ENCODE measurements around the gene TTC21B.

TTC21B gene

GRCh38 chr2:165920748-165921147 lies 32.8 kb downstream of the TTC21B start:
- DNase-seq = no peak

GRCh38 chr2:165913636-165914035 lies 39.9 kb downstream of the TTC21B start:
- no peak for DNase-seq

- DNase-seq = no peak
Measured at GRCh38 chr2:165911981-165912380, 41.6 kb downstream of the TTC21B start.

GRCh38 chr2:165911231-165911630 lies 42.3 kb downstream of the TTC21B start:
- no peak for DNase-seq

GRCh38 chr2:165909466-165909865 lies 44.1 kb downstream of the TTC21B start:
- no peak for DNase-seq

- DNase-seq = no peak
Measured at GRCh38 chr2:165905854-165906253, 47.7 kb downstream of the TTC21B start.

GRCh38 chr2:165905269-165905668 lies 48.3 kb downstream of the TTC21B start:
- DNase-seq = no peak

GRCh38 chr2:165904432-165904831 lies 49.1 kb downstream of the TTC21B start:
- no peak for DNase-seq

- no peak for DNase-seq
Measured at GRCh38 chr2:165903406-165903805, 50.2 kb downstream of the TTC21B start.

GRCh38 chr2:165902934-165903333 lies 50.6 kb downstream of the TTC21B start:
- no peak for DNase-seq

GRCh38 chr2:165901620-165902298 lies 51.8 kb downstream of the TTC21B start:
- DNase-seq = no peak

GRCh38 chr2:165899311-165899710 lies 54.3 kb downstream of the TTC21B start:
- no peak for DNase-seq

GRCh38 chr2:165898381-165898780 lies 55.2 kb downstream of the TTC21B start:
- DNase-seq = no peak

GRCh38 chr2:165897726-165898125 lies 55.9 kb downstream of the TTC21B start:
- no peak for DNase-seq

GRCh38 chr2:165897074-165897473 lies 56.5 kb downstream of the TTC21B start:
- DNase-seq = no peak

GRCh38 chr2:165895974-165896373 lies 57.6 kb downstream of the TTC21B start:
- DNase-seq = no peak

GRCh38 chr2:165893556-165893955 lies 60.0 kb downstream of the TTC21B start:
- DNase-seq = no peak

GRCh38 chr2:165892526-165892925 lies 61.0 kb downstream of the TTC21B start:
- DNase-seq = no peak

- no peak for DNase-seq
Measured at GRCh38 chr2:165891943-165892342, 61.6 kb downstream of the TTC21B start.

GRCh38 chr2:165891345-165891744 lies 62.2 kb downstream of the TTC21B start:
- DNase-seq = no peak

- no peak for DNase-seq
Measured at GRCh38 chr2:165889798-165890197, 63.8 kb downstream of the TTC21B start.

GRCh38 chr2:165889158-165889557 lies 64.4 kb downstream of the TTC21B start:
- DNase-seq = no peak

- DNase-seq = no peak
Measured at GRCh38 chr2:165888171-165888570, 65.4 kb downstream of the TTC21B start.

GRCh38 chr2:165886487-165887146 lies 67.0 kb downstream of the TTC21B start:
- DNase-seq = no peak
